WTC11 (cell line): ENCODE results near the gene GALNT12. TPM values are rescaled to one million over a fixed set of nuclear protein-coding genes. Genes with fewer than 3 reads are reported as not detected.

ENCODE experiments used
- ATAC-seq: fragments of 200-7000 bp; cut with Tn5 transposase; 2 replicates; pipeline ENCODE4 v1.10.0; 2021; ENCODE audit warnings: mild to moderate bottlenecking, moderate library complexity
- CTCF ChIA-PET: fragments of 300-600 bp; sonication (Branson Sonifier 250); formaldehyde crosslinking; loops from one replicate; lab custom pipeline; 2021; ENCODE audit warnings: antibody characterized with exemption; lab: Charles Lee
- POLR2A ChIA-PET: fragments of 350-600 bp; sonication (Branson Sonifier 250); formaldehyde crosslinking; loops from one replicate; lab custom pipeline; 2021; ENCODE audit warnings: antibody characterized with exemption; lab: Charles Lee
- DNase-seq: peaks from one replicate; pipeline ENCODE4 v3.0.0; 2021; ENCODE audit warnings: low spot score
- H3K27ac Mint-ChIP-seq: 2 replicates; pipeline ENCODE4 v1.8.0; 2021; ENCODE audit warnings: mixed read lengths
- H3K27me3 Mint-ChIP-seq: 2 replicates; pipeline ENCODE4 v1.8.0; 2021; ENCODE audit warnings: low read depth, mild to moderate bottlenecking, moderate library complexity, mixed read lengths
- H3K36me3 Mint-ChIP-seq: 2 replicates; pipeline ENCODE4 v1.8.0; 2021; ENCODE audit warnings: mixed read lengths
- H3K4me1 Mint-ChIP-seq: 2 replicates; pipeline ENCODE4 v1.8.0; 2022; ENCODE audit warnings: mixed read lengths
- H3K4me3 Mint-ChIP-seq: 2 replicates; pipeline ENCODE4 v1.8.0; 2021; ENCODE audit warnings: mild to moderate bottlenecking, moderate library complexity, mixed read lengths
- H3K9me3 Mint-ChIP-seq: 2 replicates; pipeline ENCODE4 v1.8.0; 2021; ENCODE audit warnings: mixed read lengths
- ATF1 ChIP-seq: sonication (generic); formaldehyde crosslinking; IDR thresholded peaks from 2 replicates; pipeline ENCODE4 v1.8.1; 2023; ENCODE audit warnings: mild to moderate bottlenecking, moderate library complexity, missing genetic modification reagents
- CBFB ChIP-seq: sonication (generic); formaldehyde crosslinking; IDR thresholded peaks from 2 replicates; pipeline ENCODE4 v1.8.1; 2022; ENCODE audit warnings: mild to moderate bottlenecking, low read depth, missing genetic modification reagents
- MYBL2 ChIP-seq: sonication (generic); formaldehyde crosslinking; IDR thresholded peaks from 2 replicates; pipeline ENCODE4 v1.8.1; 2023; ENCODE audit warnings: mild to moderate bottlenecking, moderate library complexity, missing genetic modification reagents
- TEAD1 ChIP-seq: sonication (generic); formaldehyde crosslinking; IDR thresholded peaks from 2 replicates; pipeline ENCODE4 v1.8.0; 2022; ENCODE audit warnings: mild to moderate bottlenecking, missing genetic modification reagents
- ZNF219 ChIP-seq: sonication (generic); formaldehyde crosslinking; IDR thresholded peaks from 2 replicates; pipeline ENCODE4 v1.8.0; 2023; ENCODE audit warnings: missing genetic modification reagents, mild to moderate bottlenecking, borderline replicate concordance
- ZNF317 ChIP-seq: sonication (generic); formaldehyde crosslinking; IDR thresholded peaks from 2 replicates; pipeline ENCODE4 v1.8.1; 2023; ENCODE audit warnings: low read depth, mild to moderate bottlenecking, moderate library complexity, missing genetic modification reagents, borderline replicate concordance
- total RNA-seq: library from RNA; stranded (reverse); gene quantifications from 3 replicates; pipeline ENCODE4 v1.2.3, GENCODE V29; 2021
- TF ChIP-seq, protein P1 (sequence below): fragments of 250-450 bp; sonication (Bioruptor Pico); IDR thresholded peaks from 2 replicates; pipeline ENCODE4 v1.8.0; 2021; ENCODE audit warnings: mild to moderate bottlenecking
- TF ChIP-seq, protein P2 (sequence below): sonication (generic); formaldehyde crosslinking; IDR thresholded peaks from 2 replicates; pipeline ENCODE4 v1.8.1; 2022; ENCODE audit warnings: mild to moderate bottlenecking, missing genetic modification reagents, moderate library complexity, borderline replicate concordance
- TF ChIP-seq, protein P3 (sequence below): sonication (generic); formaldehyde crosslinking; conservative IDR thresholded peaks from 2 replicates; pipeline ENCODE4 v1.8.1; 2023; ENCODE audit warnings: mild to moderate bottlenecking, low read depth, missing genetic modification reagents, moderate library complexity
- TF ChIP-seq, protein P4 (sequence below): sonication (generic); formaldehyde crosslinking; IDR thresholded peaks from 2 replicates; pipeline ENCODE4 v1.8.0; 2023; ENCODE audit warnings: missing genetic modification reagents
- TF ChIP-seq, protein P5 (sequence below): sonication (generic); formaldehyde crosslinking; IDR thresholded peaks from 2 replicates; pipeline ENCODE4 v1.8.1; 2023; ENCODE audit warnings: mild to moderate bottlenecking, missing genetic modification reagents, borderline replicate concordance
- TF ChIP-seq, protein P6 (sequence below): sonication (generic); formaldehyde crosslinking; IDR thresholded peaks from 2 replicates; pipeline ENCODE4 v1.8.0; 2022; ENCODE audit warnings: mild to moderate bottlenecking, missing genetic modification reagents
- TF ChIP-seq, protein P7 (sequence below): sonication (generic); formaldehyde crosslinking; IDR thresholded peaks from 2 replicates; pipeline ENCODE4 v1.8.0; 2022; ENCODE audit warnings: mild to moderate bottlenecking, missing genetic modification reagents
- TF ChIP-seq, protein P8 (sequence below): fragments of 250-450 bp; sonication (Bioruptor Pico); IDR thresholded peaks from 2 replicates; pipeline ENCODE4 v2.1.2; 2022; ENCODE audit warnings: mild to moderate bottlenecking, moderate library complexity

The GALNT12 gene
- total RNA-seq, 1 experiment from 2014 or later, result 19.3 TPM

DNA sequence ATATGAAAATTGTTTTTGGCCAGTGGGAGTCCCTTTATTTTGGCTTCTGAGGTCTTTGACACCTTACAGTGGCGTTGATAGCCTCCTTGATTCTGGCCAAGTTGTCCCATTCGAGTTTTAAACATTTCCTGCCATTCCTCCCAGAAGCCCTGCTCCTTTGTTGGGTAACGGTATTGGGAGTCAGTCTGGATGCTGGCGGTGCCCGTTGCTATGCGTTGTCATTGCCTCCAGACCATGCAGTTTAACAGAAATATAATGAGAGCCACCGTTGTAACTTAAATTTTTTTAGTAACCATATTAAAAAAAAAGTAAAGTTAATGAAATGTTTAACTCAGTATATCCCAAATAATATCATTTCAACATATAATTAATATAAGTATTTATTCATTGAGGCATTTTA lies 35.0 kb downstream of the GALNT12 start:
- no peaks in the 10 kb centered on the region for H3K9me3 Mint-ChIP-seq
- peaks cover 14% of the 10 kb centered on the region for H3K36me3 Mint-ChIP-seq
- H3K27me3 Mint-ChIP-seq, result no peaks in the 10 kb centered on the region
- H3K4me3 Mint-ChIP-seq, result no peak overlapping the region
- no peak for DNase-seq
- TF ChIP-seq, protein P1, sequence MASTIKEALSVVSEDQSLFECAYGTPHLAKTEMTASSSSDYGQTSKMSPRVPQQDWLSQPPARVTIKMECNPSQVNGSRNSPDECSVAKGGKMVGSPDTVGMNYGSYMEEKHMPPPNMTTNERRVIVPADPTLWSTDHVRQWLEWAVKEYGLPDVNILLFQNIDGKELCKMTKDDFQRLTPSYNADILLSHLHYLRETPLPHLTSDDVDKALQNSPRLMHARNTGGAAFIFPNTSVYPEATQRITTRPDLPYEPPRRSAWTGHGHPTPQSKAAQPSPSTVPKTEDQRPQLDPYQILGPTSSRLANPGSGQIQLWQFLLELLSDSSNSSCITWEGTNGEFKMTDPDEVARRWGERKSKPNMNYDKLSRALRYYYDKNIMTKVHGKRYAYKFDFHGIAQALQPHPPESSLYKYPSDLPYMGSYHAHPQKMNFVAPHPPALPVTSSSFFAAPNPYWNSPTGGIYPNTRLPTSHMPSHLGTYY (CRISPR knock-in tag), result no peak
- TF ChIP-seq, protein P2, sequence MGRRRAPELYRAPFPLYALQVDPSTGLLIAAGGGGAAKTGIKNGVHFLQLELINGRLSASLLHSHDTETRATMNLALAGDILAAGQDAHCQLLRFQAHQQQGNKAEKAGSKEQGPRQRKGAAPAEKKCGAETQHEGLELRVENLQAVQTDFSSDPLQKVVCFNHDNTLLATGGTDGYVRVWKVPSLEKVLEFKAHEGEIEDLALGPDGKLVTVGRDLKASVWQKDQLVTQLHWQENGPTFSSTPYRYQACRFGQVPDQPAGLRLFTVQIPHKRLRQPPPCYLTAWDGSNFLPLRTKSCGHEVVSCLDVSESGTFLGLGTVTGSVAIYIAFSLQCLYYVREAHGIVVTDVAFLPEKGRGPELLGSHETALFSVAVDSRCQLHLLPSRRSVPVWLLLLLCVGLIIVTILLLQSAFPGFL, result no peak
- TF ChIP-seq ZNF317 (CRISPR knock-in tag) (no peak), CBFB (CRISPR knock-in tag) (no peak), ZNF219 (CRISPR knock-in tag) (no peak), TEAD1 (CRISPR knock-in tag) (no peak), MYBL2 (CRISPR knock-in tag) (no peak), ATF1 (CRISPR knock-in tag) (no peak)
- TF ChIP-seq, protein P3, sequence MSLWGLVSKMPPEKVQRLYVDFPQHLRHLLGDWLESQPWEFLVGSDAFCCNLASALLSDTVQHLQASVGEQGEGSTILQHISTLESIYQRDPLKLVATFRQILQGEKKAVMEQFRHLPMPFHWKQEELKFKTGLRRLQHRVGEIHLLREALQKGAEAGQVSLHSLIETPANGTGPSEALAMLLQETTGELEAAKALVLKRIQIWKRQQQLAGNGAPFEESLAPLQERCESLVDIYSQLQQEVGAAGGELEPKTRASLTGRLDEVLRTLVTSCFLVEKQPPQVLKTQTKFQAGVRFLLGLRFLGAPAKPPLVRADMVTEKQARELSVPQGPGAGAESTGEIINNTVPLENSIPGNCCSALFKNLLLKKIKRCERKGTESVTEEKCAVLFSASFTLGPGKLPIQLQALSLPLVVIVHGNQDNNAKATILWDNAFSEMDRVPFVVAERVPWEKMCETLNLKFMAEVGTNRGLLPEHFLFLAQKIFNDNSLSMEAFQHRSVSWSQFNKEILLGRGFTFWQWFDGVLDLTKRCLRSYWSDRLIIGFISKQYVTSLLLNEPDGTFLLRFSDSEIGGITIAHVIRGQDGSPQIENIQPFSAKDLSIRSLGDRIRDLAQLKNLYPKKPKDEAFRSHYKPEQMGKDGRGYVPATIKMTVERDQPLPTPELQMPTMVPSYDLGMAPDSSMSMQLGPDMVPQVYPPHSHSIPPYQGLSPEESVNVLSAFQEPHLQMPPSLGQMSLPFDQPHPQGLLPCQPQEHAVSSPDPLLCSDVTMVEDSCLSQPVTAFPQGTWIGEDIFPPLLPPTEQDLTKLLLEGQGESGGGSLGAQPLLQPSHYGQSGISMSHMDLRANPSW (CRISPR knock-in tag), result no peak
- TF ChIP-seq, protein P4, sequence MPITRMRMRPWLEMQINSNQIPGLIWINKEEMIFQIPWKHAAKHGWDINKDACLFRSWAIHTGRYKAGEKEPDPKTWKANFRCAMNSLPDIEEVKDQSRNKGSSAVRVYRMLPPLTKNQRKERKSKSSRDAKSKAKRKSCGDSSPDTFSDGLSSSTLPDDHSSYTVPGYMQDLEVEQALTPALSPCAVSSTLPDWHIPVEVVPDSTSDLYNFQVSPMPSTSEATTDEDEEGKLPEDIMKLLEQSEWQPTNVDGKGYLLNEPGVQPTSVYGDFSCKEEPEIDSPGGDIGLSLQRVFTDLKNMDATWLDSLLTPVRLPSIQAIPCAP (CRISPR knock-in tag), result no peak
- TF ChIP-seq, protein P5, sequence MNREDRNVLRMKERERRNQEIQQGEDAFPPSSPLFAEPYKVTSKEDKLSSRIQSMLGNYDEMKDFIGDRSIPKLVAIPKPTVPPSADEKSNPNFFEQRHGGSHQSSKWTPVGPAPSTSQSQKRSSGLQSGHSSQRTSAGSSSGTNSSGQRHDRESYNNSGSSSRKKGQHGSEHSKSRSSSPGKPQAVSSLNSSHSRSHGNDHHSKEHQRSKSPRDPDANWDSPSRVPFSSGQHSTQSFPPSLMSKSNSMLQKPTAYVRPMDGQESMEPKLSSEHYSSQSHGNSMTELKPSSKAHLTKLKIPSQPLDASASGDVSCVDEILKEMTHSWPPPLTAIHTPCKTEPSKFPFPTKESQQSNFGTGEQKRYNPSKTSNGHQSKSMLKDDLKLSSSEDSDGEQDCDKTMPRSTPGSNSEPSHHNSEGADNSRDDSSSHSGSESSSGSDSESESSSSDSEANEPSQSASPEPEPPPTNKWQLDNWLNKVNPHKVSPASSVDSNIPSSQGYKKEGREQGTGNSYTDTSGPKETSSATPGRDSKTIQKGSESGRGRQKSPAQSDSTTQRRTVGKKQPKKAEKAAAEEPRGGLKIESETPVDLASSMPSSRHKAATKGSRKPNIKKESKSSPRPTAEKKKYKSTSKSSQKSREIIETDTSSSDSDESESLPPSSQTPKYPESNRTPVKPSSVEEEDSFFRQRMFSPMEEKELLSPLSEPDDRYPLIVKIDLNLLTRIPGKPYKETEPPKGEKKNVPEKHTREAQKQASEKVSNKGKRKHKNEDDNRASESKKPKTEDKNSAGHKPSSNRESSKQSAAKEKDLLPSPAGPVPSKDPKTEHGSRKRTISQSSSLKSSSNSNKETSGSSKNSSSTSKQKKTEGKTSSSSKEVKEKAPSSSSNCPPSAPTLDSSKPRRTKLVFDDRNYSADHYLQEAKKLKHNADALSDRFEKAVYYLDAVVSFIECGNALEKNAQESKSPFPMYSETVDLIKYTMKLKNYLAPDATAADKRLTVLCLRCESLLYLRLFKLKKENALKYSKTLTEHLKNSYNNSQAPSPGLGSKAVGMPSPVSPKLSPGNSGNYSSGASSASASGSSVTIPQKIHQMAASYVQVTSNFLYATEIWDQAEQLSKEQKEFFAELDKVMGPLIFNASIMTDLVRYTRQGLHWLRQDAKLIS, result no peak
- TF ChIP-seq, protein P6, sequence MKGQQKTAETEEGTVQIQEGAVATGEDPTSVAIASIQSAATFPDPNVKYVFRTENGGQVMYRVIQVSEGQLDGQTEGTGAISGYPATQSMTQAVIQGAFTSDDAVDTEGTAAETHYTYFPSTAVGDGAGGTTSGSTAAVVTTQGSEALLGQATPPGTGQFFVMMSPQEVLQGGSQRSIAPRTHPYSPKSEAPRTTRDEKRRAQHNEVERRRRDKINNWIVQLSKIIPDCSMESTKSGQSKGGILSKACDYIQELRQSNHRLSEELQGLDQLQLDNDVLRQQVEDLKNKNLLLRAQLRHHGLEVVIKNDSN, result no peak
- TF ChIP-seq, protein P7, sequence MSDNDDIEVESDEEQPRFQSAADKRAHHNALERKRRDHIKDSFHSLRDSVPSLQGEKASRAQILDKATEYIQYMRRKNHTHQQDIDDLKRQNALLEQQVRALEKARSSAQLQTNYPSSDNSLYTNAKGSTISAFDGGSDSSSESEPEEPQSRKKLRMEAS, result no peak
- TF ChIP-seq, protein P8, sequence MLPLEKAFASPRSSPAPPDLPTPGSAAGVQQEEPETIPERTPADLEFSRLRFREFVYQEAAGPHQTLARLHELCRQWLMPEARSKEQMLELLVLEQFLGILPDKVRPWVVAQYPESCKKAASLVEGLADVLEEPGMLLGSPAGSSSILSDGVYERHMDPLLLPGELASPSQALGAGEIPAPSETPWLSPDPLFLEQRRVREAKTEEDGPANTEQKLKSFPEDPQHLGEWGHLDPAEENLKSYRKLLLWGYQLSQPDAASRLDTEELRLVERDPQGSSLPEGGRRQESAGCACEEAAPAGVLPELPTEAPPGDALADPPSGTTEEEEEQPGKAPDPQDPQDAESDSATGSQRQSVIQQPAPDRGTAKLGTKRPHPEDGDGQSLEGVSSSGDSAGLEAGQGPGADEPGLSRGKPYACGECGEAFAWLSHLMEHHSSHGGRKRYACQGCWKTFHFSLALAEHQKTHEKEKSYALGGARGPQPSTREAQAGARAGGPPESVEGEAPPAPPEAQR (CRISPR knock-in tag), result no peak
- H3K27ac Mint-ChIP-seq, result no peak overlapping the region
- ATAC-seq, result no peak
- ChIA-PET POLR2A (no interaction called here), CTCF (interaction anchor here (1.4 kb wide), 1 partner anchor 147 kb away, joined by 3 read pairs; no protein-coding TSS in a partner anchor)
- H3K4me1 Mint-ChIP-seq, result peaks cover 6% of the 10 kb centered on the region
